ENCODE measurements around the gene LIMCH1. TPM values are rescaled to one million over a fixed set of nuclear protein-coding genes. Genes with fewer than 3 reads are reported as not detected.

LIMCH1 gene, protein sequence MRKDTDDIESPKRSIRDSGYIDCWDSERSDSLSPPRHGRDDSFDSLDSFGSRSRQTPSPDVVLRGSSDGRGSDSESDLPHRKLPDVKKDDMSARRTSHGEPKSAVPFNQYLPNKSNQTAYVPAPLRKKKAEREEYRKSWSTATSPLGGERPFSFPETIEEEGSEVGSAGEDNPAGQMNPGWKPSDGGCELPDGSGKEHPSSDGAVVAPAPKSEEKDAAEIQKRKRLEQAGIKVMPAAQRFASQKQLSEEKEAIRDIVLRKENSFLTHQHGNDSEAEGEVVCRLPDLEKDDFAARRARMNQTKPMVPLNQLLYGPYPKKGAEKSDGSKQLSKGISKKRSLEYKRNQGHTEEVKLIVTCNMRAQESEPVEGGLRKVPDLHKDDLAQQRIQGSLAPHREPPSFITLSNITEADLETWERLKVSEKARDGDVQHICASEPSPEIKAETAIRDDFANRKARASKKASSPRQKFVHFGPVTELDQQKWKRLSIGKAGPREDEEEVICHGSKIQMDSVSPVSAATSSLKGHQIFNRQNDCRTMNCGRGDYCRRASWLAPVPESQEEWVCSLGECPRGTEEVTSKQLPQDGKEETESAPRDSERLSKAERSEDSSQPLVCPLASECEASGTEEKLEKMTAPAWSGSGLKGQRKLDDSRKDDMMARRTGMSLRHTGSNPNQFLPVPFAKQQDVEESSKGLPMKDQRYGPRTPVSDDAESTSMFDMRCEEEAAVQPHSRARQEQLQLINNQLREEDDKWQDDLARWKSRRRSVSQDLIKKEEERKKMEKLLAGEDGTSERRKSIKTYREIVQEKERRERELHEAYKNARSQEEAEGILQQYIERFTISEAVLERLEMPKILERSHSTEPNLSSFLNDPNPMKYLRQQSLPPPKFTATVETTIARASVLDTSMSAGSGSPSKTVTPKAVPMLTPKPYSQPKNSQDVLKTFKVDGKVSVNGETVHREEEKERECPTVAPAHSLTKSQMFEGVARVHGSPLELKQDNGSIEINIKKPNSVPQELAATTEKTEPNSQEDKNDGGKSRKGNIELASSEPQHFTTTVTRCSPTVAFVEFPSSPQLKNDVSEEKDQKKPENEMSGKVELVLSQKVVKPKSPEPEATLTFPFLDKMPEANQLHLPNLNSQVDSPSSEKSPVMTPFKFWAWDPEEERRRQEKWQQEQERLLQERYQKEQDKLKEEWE (N-terminal part only)
- 16.8 and 27.4 TPM in 2 replicates for total RNA-seq

DNA sequence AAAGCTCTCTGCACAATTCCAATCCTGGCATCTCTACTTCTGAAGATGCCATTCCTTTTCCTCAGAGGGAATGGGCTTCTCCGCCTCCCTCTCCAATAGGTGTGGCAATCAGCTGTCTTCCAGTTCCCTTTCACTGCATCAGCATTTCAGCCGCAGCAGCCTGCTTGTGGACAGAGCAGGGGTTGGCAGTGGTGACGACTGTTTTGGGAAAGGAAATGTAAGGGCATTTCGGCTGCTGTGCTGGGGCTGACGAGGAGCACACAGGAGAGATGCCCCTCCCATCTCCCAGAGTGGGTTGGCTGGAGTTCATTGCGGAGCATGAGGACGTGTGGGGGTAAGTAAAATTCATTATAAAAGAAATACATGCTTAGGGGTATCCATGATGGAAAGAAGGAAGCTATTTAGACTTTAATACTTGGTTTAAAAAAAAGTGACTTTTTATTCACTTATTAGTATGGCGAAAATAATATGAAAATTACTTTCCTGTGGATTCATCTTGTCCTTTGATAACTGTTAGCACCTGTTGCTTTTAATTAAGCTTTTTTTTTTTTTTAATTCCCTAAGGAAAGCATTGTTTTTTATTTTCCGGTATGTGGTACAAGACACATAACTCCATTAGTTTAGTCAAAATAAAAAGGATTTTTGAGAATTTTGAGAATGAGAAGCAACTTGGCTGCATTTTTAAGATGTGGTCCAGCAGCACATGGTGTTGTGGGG, at the start of gene LIMCH1:
Gene LIMCH1, plus strand, starts transcription at position 141 of the 717 bp plus-strand sequence. CDS start 67,839 bp downstream, outside the sequence.

DNA sequence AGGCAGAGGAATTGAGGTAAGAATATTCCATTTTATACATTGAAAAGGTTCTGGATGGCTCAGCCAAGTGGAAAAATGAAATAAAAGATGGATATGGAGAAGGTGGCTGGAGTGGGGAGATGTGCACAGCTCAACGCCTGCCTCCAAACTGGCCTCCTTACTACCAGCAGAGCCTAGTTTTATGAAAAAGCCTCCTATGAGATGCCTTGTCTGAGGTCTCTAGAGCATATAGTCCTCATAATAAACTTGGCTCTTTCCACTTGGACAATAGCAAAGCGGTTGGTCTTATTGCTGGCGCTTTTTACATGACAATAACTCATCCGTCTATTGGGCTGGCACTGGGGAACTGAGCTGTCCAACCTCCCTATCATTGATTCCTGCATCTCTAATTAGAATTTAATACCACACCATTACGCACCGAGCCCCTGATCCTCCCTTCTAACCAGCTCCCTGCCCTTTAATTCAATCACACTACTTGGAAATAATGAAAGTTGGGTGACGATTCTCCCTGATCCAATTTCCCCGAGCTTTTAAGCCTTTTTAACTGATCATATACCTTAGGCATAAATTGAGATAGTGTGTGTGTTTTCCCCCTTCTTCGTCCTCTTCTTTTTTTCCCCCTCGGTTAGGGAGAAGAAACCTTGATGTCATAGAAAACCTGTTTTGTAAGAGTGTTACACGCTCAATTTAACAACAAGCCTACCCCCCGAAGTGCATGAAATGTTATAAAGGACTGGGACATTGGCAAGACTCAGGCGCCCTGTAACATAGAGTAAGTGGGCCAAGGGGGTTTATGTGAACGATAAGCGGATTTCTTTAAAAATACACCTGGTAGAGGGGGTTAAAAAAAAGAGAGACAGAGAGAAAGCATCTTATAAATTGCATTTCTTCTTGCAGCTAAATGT, 210.9 kb downstream of the LIMCH1 start, which contains the start of gene PHOX2B:
Gene PHOX2B, minus strand, starts transcription at position 155 of the 905 bp plus-strand sequence. Its CDS starts 115 bp downstream, at position 40.

Other genes with a start within 250 kb of the LIMCH1 start
- gene PHOX2B, start 210.6 kb downstream of the LIMCH1 start, total RNA-seq, result not detected in 2 replicates